Measurements from ENCODE around the gene ASPHD2.

ASPHD2 gene

DNA sequence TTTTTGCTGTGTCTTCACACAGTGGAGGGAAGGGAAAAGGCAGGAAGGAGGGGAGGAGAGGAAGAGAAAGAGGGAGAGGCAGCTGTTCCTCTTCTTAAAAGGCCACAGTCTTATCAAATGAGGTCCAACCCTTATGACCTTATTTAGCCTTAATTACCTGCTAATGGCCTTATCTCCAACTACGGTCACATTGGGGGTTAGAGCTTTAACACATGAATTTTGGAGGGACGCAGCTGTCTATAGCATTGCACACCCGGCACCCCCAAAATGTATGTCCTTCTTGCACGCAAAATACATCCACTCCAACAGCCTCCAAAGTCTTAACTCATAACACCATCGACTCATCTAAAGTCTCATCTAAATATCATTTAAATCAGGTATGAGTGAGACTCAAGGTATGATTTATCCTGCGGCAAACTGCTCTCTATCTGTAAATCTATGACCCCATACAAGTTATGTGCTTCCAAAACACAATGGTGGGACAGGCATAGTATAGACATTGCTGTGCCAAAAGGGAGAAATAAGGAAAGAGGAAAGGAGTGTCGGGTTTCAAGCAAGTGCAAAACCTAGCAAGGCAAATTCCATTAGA is 45.0 kb upstream of the ASPHD2 start:
- no peak for TF ChIP-seq CREB1 (IDR thresholded peaks at IDR 0.05; ENCODE audit: low read depth)
- TF ChIP-seq TCF12 (IDR thresholded peaks at IDR 0.05; ENCODE audit: low read depth), result no peak
- TF ChIP-seq TEAD4 (IDR thresholded peaks at IDR 0.05), result no peak
- TF ChIP-seq YY1 (IDR thresholded peaks at IDR 0.05; ENCODE audit: low read depth), result no peak
- TF ChIP-seq EGR1 (IDR thresholded peaks at IDR 0.05), result no peak
- no peak for TF ChIP-seq NFIC (IDR thresholded peaks at IDR 0.05)
- TF ChIP-seq, protein P1, sequence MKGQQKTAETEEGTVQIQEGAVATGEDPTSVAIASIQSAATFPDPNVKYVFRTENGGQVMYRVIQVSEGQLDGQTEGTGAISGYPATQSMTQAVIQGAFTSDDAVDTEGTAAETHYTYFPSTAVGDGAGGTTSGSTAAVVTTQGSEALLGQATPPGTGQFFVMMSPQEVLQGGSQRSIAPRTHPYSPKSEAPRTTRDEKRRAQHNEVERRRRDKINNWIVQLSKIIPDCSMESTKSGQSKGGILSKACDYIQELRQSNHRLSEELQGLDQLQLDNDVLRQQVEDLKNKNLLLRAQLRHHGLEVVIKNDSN (IDR thresholded peaks at IDR 0.05), result no peak
- TF ChIP-seq EP300 (IDR thresholded peaks at IDR 0.05; ENCODE audit: borderline replicate concordance), result no peak
- TF ChIP-seq CEBPB (IDR thresholded peaks at IDR 0.05), result no peak
- TF ChIP-seq TAF1 (IDR thresholded peaks at IDR 0.05; ENCODE audit: low read depth), result no peak
- TF ChIP-seq RAD21 (IDR thresholded peaks at IDR 0.05; ENCODE audit: low read depth), result no peak
- TF ChIP-seq ZBTB7A (IDR thresholded peaks at IDR 0.05; ENCODE audit: low read depth), result no peak
- TF ChIP-seq FOXM1 (IDR thresholded peaks at IDR 0.05; ENCODE audit: borderline replicate concordance, low read depth), result no peak
- TF ChIP-seq, protein P2, sequence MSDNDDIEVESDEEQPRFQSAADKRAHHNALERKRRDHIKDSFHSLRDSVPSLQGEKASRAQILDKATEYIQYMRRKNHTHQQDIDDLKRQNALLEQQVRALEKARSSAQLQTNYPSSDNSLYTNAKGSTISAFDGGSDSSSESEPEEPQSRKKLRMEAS (IDR thresholded peaks at IDR 0.05), result no peak
- TF ChIP-seq, protein P3, sequence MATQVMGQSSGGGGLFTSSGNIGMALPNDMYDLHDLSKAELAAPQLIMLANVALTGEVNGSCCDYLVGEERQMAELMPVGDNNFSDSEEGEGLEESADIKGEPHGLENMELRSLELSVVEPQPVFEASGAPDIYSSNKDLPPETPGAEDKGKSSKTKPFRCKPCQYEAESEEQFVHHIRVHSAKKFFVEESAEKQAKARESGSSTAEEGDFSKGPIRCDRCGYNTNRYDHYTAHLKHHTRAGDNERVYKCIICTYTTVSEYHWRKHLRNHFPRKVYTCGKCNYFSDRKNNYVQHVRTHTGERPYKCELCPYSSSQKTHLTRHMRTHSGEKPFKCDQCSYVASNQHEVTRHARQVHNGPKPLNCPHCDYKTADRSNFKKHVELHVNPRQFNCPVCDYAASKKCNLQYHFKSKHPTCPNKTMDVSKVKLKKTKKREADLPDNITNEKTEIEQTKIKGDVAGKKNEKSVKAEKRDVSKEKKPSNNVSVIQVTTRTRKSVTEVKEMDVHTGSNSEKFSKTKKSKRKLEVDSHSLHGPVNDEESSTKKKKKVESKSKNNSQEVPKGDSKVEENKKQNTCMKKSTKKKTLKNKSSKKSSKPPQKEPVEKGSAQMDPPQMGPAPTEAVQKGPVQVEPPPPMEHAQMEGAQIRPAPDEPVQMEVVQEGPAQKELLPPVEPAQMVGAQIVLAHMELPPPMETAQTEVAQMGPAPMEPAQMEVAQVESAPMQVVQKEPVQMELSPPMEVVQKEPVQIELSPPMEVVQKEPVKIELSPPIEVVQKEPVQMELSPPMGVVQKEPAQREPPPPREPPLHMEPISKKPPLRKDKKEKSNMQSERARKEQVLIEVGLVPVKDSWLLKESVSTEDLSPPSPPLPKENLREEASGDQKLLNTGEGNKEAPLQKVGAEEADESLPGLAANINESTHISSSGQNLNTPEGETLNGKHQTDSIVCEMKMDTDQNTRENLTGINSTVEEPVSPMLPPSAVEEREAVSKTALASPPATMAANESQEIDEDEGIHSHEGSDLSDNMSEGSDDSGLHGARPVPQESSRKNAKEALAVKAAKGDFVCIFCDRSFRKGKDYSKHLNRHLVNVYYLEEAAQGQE (IDR thresholded peaks at IDR 0.05; ENCODE audit: low read depth), result no peak

DNA sequence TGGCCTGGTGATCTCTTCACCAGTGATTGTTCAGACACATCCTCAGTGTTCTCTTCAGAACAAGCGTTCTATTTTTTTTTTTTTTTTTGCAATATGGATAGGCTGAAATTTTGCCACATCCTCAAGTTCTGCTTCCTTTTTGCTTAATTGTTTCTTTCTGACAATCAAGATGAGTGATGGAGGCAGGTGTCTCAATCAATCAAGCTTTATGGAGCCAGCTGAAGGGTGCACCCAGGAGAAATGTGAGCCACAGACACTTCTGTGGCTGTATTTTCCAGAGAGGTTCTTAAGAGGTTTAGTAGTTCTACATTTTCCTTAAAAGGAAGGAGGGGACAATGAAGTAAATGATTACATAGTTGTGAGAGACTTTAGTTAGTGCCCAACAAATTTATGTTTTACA is 43.9 kb upstream of the ASPHD2 start:
- TF ChIP-seq TAF1 (IDR thresholded peaks at IDR 0.05; ENCODE audit: low read depth) (no peak), EP300 (IDR thresholded peaks at IDR 0.05; ENCODE audit: borderline replicate concordance) (no peak), NFIC (IDR thresholded peaks at IDR 0.05) (no peak), EGR1 (IDR thresholded peaks at IDR 0.05) (no peak)

DNA sequence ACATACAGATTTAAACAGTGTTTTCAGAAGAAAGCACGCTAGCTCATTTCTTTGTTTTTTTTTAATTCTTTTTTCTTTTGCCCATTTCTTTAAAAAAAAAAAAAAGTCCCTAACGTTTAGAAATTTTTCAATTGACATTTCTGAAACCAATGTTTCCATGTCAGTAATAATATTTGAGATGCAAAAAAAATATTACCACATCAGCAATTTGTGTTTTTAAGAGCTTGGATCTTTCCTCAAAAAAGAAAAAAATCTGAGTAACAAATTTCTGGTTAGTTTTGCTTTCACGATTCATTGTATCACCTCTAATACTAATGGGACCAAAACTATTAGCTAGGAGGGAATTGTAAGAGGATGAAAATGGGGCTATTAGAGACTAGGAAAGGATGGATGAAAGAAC is 39.9 kb upstream of the ASPHD2 start:
- TF ChIP-seq FOXM1 (IDR thresholded peaks at IDR 0.05; ENCODE audit: borderline replicate concordance, low read depth) (no peak), ZBTB7A (IDR thresholded peaks at IDR 0.05; ENCODE audit: low read depth) (no peak), TAF1 (IDR thresholded peaks at IDR 0.05; ENCODE audit: low read depth) (no peak), CREB1 (IDR thresholded peaks at IDR 0.05; ENCODE audit: low read depth) (no peak), YY1 (IDR thresholded peaks at IDR 0.05; ENCODE audit: low read depth) (no peak), TEAD4 (IDR thresholded peaks at IDR 0.05) (no peak), EP300 (IDR thresholded peaks at IDR 0.05; ENCODE audit: borderline replicate concordance) (no peak), RAD21 (IDR thresholded peaks at IDR 0.05; ENCODE audit: low read depth) (no peak), TCF12 (IDR thresholded peaks at IDR 0.05; ENCODE audit: low read depth) (no peak), CEBPB (IDR thresholded peaks at IDR 0.05) (no peak), EGR1 (IDR thresholded peaks at IDR 0.05) (no peak), NFIC (IDR thresholded peaks at IDR 0.05) (no peak)
- TF ChIP-seq, protein P3 (IDR thresholded peaks at IDR 0.05; ENCODE audit: low read depth), result no peak
- TF ChIP-seq, protein P2 (IDR thresholded peaks at IDR 0.05), result no peak
- TF ChIP-seq, protein P1 (IDR thresholded peaks at IDR 0.05), result no peak

DNA sequence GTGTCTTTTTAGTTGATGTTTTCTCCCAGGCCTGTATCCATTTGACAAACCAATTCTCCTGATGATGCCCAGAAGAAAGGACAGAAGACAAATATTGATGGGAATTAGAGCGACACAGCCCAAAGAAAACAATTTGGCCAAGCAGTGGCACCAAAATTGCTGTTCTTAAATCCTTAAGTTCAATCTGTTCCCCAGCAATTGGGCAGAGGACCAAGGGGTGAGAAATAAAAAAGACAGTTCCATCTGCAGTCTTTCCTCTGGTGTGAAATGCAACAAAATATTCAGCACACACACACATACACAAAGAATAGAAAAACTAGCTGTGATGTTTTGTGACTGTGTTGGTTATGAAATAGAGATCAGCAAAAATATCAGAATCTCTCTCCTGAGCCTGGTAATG is 38.0 kb upstream of the ASPHD2 start:
- TF ChIP-seq, protein P3 (IDR thresholded peaks at IDR 0.05; ENCODE audit: low read depth), result no peak
- no peak for TF ChIP-seq NFIC (IDR thresholded peaks at IDR 0.05)
- TF ChIP-seq, protein P2 (IDR thresholded peaks at IDR 0.05), result no peak
- TF ChIP-seq EGR1 (IDR thresholded peaks at IDR 0.05), result no peak
- no peak for TF ChIP-seq TEAD4 (IDR thresholded peaks at IDR 0.05)
- no peak for TF ChIP-seq TCF12 (IDR thresholded peaks at IDR 0.05; ENCODE audit: low read depth)
- no peak for TF ChIP-seq TAF1 (IDR thresholded peaks at IDR 0.05; ENCODE audit: low read depth)
- TF ChIP-seq EP300 (IDR thresholded peaks at IDR 0.05; ENCODE audit: borderline replicate concordance), result no peak
- TF ChIP-seq YY1 (IDR thresholded peaks at IDR 0.05; ENCODE audit: low read depth), result no peak
- TF ChIP-seq CREB1 (IDR thresholded peaks at IDR 0.05; ENCODE audit: low read depth), result no peak
- TF ChIP-seq ZBTB7A (IDR thresholded peaks at IDR 0.05; ENCODE audit: low read depth), result no peak
- TF ChIP-seq RAD21 (IDR thresholded peaks at IDR 0.05; ENCODE audit: low read depth), result no peak

All from Ishikawa (cell line).